Heart right ventricle (tissue), 16 donors: Measurements from ENCODE around the gene LARGE1. TPM values are rescaled to one million over a fixed set of nuclear protein-coding genes. Genes with fewer than 3 reads are reported as not detected.

ENCODE experiments used
- ATAC-seq, 8 donors: fragments of 200-7000 bp; cut with Tn5 transposase; one replicate each; pipeline ENCODE4 v1.9.1; 2020; ENCODE audit warnings: mild to moderate bottlenecking in 8 of 8, moderate library complexity in 8 of 8, moderate number of reproducible peaks in 1 of 8
- DNase-seq, 2 donors: peaks; one replicate each; pipeline ENCODE4 v3.0.0-alpha.2; 2020
- H3K27ac ChIP-seq, 10 donors: fragments of 200-600 bp; sonication (generic) in 2 of 10; one replicate each; pipeline versions ENCODE4 v1.5.0 to v1.8.0; 2020 to 2022; ENCODE audit warnings: mild to moderate bottlenecking in 3 of 10
- H3K27me3 ChIP-seq, 7 donors: fragments of 200-600 bp; one replicate each; pipeline ENCODE4 v1.8.0; 2021 to 2022; ENCODE audit warnings: mild to moderate bottlenecking in 2 of 7
- H3K36me3 ChIP-seq, 9 donors: fragments of 200-600 bp; sonication (generic) in 1 of 9; one replicate each; pipeline versions ENCODE4 v1.5.0 to v1.8.0; 2020 to 2022; ENCODE audit warnings: mild to moderate bottlenecking in 2 of 9
- H3K4me1 ChIP-seq, 9 donors: fragments of 200-600 bp; sonication (generic) in 1 of 9; one replicate each; pipeline versions ENCODE4 v1.5.0 to v1.8.0; 2020 to 2022; ENCODE audit warnings: mild to moderate bottlenecking in 4 of 9
- H3K4me3 ChIP-seq, 10 donors: fragments of 200-600 bp; sonication (generic) in 2 of 10; one replicate each; pipeline versions ENCODE4 v1.5.0 to v1.8.0; 2020 to 2022; ENCODE audit warnings: mild to moderate bottlenecking in 7 of 10, moderate library complexity in 2 of 10
- H3K9me3 ChIP-seq, 11 donors: fragments of 200-600 bp in 10 of 11; sonication (generic) in 2 of 11; one replicate each; pipeline versions ENCODE4 v1.5.0 to v1.8.0; 2013 to 2022; ENCODE audit warnings: mild to moderate bottlenecking in 2 of 11, control low read depth in 1 of 11, moderate library complexity in 1 of 11
- CTCF ChIP-seq, 9 donors: fragments of 200-600 bp; sonication (generic) in 2 of 9; IDR thresholded peaks; one replicate each; pipeline versions ENCODE4 v1.5.0 to v1.8.0; 2021 to 2022; ENCODE audit warnings: antibody characterized with exemption in 9 of 9, mild to moderate bottlenecking in 5 of 9, moderate library complexity in 1 of 9
- WGBS, 2 donors: extraction: QIAGEN DNeasy Blood & Tissue Kit; methylation state at CpG; one replicate each; pipeline ENCODE4 v1.1.7; 2013; ENCODE audit warnings: inconsistent platforms in 1 of 2; 5-methylcytosine and 5-hydroxymethylcytosine counted together
- intact Hi-C, 10 donors: fragments of 100-400 bp; cut with DNase I; formaldehyde crosslinking; loops; one replicate each; pipeline versions ENCODE4 v1.11.1 to v1.14.2; 2022
- polyA plus RNA-seq, 2 donors: library from polyadenylated mRNA; stranded (reverse); fragments of 200-250 nt; gene quantifications; one replicate each; pipeline ENCODE4 v1.2.3, GENCODE V29; 2013
- total RNA-seq, 10 donors: library from RNA; stranded (reverse); fragmentation: NEBNext Ultra II Directional in 3 of 10; extraction: Animal tissue kit (Norgen Biotek cat#: 25700) in 3 of 10; gene quantifications; one replicate each; pipeline versions ENCODE4 v1.2.1 to v1.2.4, GENCODE V29; 2021 to 2023
- donor health status: Arrhythmogenic right ventricular cardiomyopathy.
- donor health status: ischemic (EF 13 %, LVEDD 7.1; RV severe dilation, severe dysfunction).
- donor health status: healthy with polysubstance abuse.
- donor health status: DM: no; HTN: yes; CAD: no.
- donor health status: DM: no; HTN: no; CAD: no.
- donor health status: ischemic (EF 25% LVEDD 6.9; RV normal size, moderate dysfunction).
- donor health status: ischemic (EF 25% LVEDD 5.7; RV mildly dilated, moderate dysfunction).
- donor health status: healthy.
- donor health status: DM: yes; HTN: yes; CAD: no.
- donor health status: Ischemic cardiomyopathy.
- donor health status: ischemic (EF 35%, LVEDD 5.7; RV mildly dilated, moderate dysfunction).
- donor health status: nonischemic (EF 11% LVEDD 7.7; RV severe dilation, severe dysfunction).
- donor health status: DM: yes; HTN: yes; CAD: no.
- donor health status: PGD.
- donor health status: ischemic (EF 29% LVEDD 5.4; RV normal size, mild dysfunction).
- donor health status: nonischemic (EF 23%, LVEDD 6.1; RV moderate dilation, normal function).

The LARGE1 gene
- total and polyA plus RNA-seq, 12 donors: 33.7 to 184 (median 144) TPM

GRCh38 chr22:33326540-33327295 lies 593.6 kb downstream of the LARGE1 start:
- DNase-seq: no peak
- WGBS, 2 donors: 56 to 62% methylated on average over 10 of the region's 10 CpGs
- Histone ChIP-seq H3K27ac (peak overlapping the region in 2 of 10 donors; percentile 3 to 12), H3K36me3 (peaks cover 0 to 13% (median 0%) of the 10 kb centered on the region in 9 donors), H3K9me3 (no peaks in the 10 kb centered on the region), H3K4me1 (peaks cover 0 to 32% (median 7%) of the 10 kb centered on the region in 9 donors), H3K27me3 (no peaks in the 10 kb centered on the region), H3K4me3 (no peak overlapping the region)
- intact Hi-C loops: no loop called here
- peak in 3 of 8 donors; percentile 10 to 60 (median 43) for ATAC-seq
- TF ChIP-seq CTCF (IDR thresholded peaks at IDR 0.05): no peak

- Histone ChIP-seq H3K36me3 (peaks cover 0 to 16% (median 0%) of the 10 kb centered on the region in 9 donors), H3K27ac (peak overlapping the region in 2 of 10 donors; percentile 3 to 19), H3K4me1 (peaks cover 0 to 32% (median 7%) of the 10 kb centered on the region in 9 donors), H3K9me3 (no peaks in the 10 kb centered on the region), H3K27me3 (no peaks in the 10 kb centered on the region), H3K4me3 (no peak overlapping the region)
- intact Hi-C loops: no loop called here
- 82 to 85% methylated on average over 5 of the region's 5 CpGs for WGBS, 2 donors
- TF ChIP-seq CTCF (IDR thresholded peaks at IDR 0.05): no peak
- DNase-seq (peak in 1 of 2 donors; percentile 23), ATAC-seq (peak; percentile 43 to 95 (median 84))
Measured at GRCh38 chr22:33325232-33326004, 594.9 kb downstream of the LARGE1 start.

GRCh38 chr22:33324228-33324627 lies 596.0 kb downstream of the LARGE1 start:
- 75 to 85% methylated on average over 2 of the region's 2 CpGs for WGBS, 2 donors
- no peaks in the 10 kb centered on the region for H3K27me3 ChIP-seq
- H3K36me3 ChIP-seq: peaks cover 0 to 16% (median 0%) of the 10 kb centered on the region in 9 donors
- intact Hi-C loops: no loop called here
- TF ChIP-seq CTCF (IDR thresholded peaks at IDR 0.05): no peak
- H3K9me3 ChIP-seq: no peaks in the 10 kb centered on the region
- H3K4me3 ChIP-seq: no peak overlapping the region
- H3K27ac ChIP-seq: peak overlapping the region in 1 of 10 donors; percentile 6
- H3K4me1 ChIP-seq: peaks cover 0 to 31% (median 7%) of the 10 kb centered on the region in 9 donors
- ATAC-seq: no peak
- no peak for DNase-seq

- no peak for TF ChIP-seq CTCF (IDR thresholded peaks at IDR 0.05)
- no peaks in the 10 kb centered on the region for H3K9me3 ChIP-seq
- no peaks in the 10 kb centered on the region for H3K27me3 ChIP-seq
- peaks cover 0 to 17% (median 4%) of the 10 kb centered on the region in 9 donors for H3K4me1 ChIP-seq
- no peak overlapping the region for H3K27ac ChIP-seq
- DNase-seq (no peak), ATAC-seq (no peak)
- intact Hi-C loops: no loop called here
- peaks cover 0 to 16% (median 0%) of the 10 kb centered on the region in 9 donors for H3K36me3 ChIP-seq
- no peak overlapping the region for H3K4me3 ChIP-seq
- WGBS, 2 donors: 62 to 75% methylated on average over 3 of the region's 3 CpGs
Measured at GRCh38 chr22:33321466-33321865, 598.8 kb downstream of the LARGE1 start.
